Common myeloid progenitor, CD34-positive (primary cell): ENCODE measurements around the gene EFCAB6.
A peak's percentile ranks its signal among the peaks of the same experiment; 100 is the strongest.

Experiments
- CTCF ChIA-PET: fragments of 350-600 bp; sonication (Branson Sonifier 250); formaldehyde crosslinking; loops from one replicate; lab custom pipeline; 2021; ENCODE audit warnings: antibody characterized with exemption; lab: Charles Lee
- POLR2A ChIA-PET: fragments of 350-600 bp; sonication (Branson Sonifier 250); formaldehyde crosslinking; loops from one replicate; lab custom pipeline; 2021; ENCODE audit warnings: antibody characterized with exemption; lab: Charles Lee
- DNase-seq, 3 donors: peaks; one replicate each; pipeline versions ENCODE4 v3.0.0 to v3.0.0-alpha.2; 2013
- H3K27ac ChIP-seq, 2 experiments: 1 replicate in 1 of 2; 2 replicates in 1 of 2; pipeline ENCODE4 v1.7.0; 2013; ENCODE audit warnings: inconsistent platforms in 2 of 2, low read length in 2 of 2, mild to moderate bottlenecking in 2 of 2, low read depth in 1 of 2, moderate library complexity in 1 of 2; ENCODE audit not compliant: severe bottlenecking in 2 of 2, insufficient read depth in 1 of 2, poor library complexity in 1 of 2
- H3K27me3 ChIP-seq, 5 experiments: replicated peaks in 2 of 5; 1 replicate in 3 of 5; 2 replicates in 2 of 5; pipeline versions ENCODE4 v1.6.1 to v1.7.0; 2013; ENCODE audit warnings: low read length in 4 of 5, mild to moderate bottlenecking in 2 of 5, moderate library complexity in 2 of 5, inconsistent platforms in 1 of 5; ENCODE audit not compliant: insufficient read depth in 5 of 5, control insufficient read depth in 4 of 5
- H3K36me3 ChIP-seq, 4 experiments: 1 replicate in 2 of 4; 2 replicates in 2 of 4; pipeline versions ENCODE4 v1.6.1 to v1.7.0; 2013; ENCODE audit warnings: low read length in 3 of 4, control low read depth in 1 of 4, mild to moderate bottlenecking in 1 of 4; ENCODE audit not compliant: control insufficient read depth in 4 of 4, insufficient read depth in 4 of 4
- H3K4me1 ChIP-seq, 4 experiments: 1 replicate in 3 of 4; 2 replicates in 1 of 4; pipeline versions ENCODE4 v1.6.1 to v1.7.1; 2013; ENCODE audit warnings: low read length in 3 of 4, mild to moderate bottlenecking in 3 of 4, control low read depth in 1 of 4, inconsistent platforms in 1 of 4, moderate library complexity in 1 of 4; ENCODE audit not compliant: control insufficient read depth in 4 of 4, insufficient read depth in 4 of 4; ENCODE audit errors: control extremely low read depth in 1 of 4
- H3K4me3 ChIP-seq, 7 experiments: 1 replicate in 4 of 7; 2 replicates in 3 of 7; pipeline versions ENCODE4 v1.5.1 to v1.7.0; 2013; ENCODE audit warnings: mild to moderate bottlenecking in 7 of 7, low read length in 6 of 7, moderate library complexity in 6 of 7, inconsistent platforms in 2 of 7, low read depth in 2 of 7, control low read depth in 1 of 7; ENCODE audit not compliant: insufficient read depth in 4 of 7, control insufficient read depth in 1 of 7; ENCODE audit errors: extremely low read depth in 1 of 7
- H3K9me3 ChIP-seq, 5 experiments: 1 replicate in 4 of 5; 2 replicates in 1 of 5; pipeline versions ENCODE4 v1.6.1 to v1.7.1; 2013; ENCODE audit warnings: low read length in 4 of 5, mild to moderate bottlenecking in 2 of 5, inconsistent platforms in 1 of 5, low read depth in 1 of 5, moderate library complexity in 1 of 5; ENCODE audit not compliant: control insufficient read depth in 4 of 5, insufficient read depth in 2 of 5; ENCODE audit errors: control extremely low read depth in 1 of 5
- WGBS: methylation state at CpG from one replicate; pipeline ENCODE4 v1.1.5; 2013; ENCODE audit not compliant: insufficient coverage; 5-methylcytosine and 5-hydroxymethylcytosine counted together

Gene EFCAB6

GRCh38 chr22:43802897-43803495 is 9.1 kb downstream of the EFCAB6 start:
- no peak overlapping the region for H3K4me3 ChIP-seq
- no peaks in the 10 kb centered on the region for H3K4me1 ChIP-seq
- no peak for DNase-seq
- H3K27ac ChIP-seq = no peak overlapping the region
- ChIA-PET CTCF (no interaction called here), POLR2A (interaction anchor here (1.0 kb wide), 1 partner anchor 9 kb away, joined by 3 read pairs; the partner anchor contains the start of gene EFCAB6)
- no peaks in the 10 kb centered on the region for H3K36me3 ChIP-seq
- H3K9me3 ChIP-seq = peaks cover 0 to 16% (median 5%) of the 10 kb centered on the region in 5 experiments
- H3K27me3 ChIP-seq = peaks cover 0 to 2% (median 0%) of the 10 kb centered on the region in 5 experiments
- WGBS = 75% methylated on average over 3 of the region's 5 CpGs

- ChIA-PET CTCF (no interaction called here), POLR2A (no interaction called here)
- Histone ChIP-seq H3K36me3 (no peaks in the 10 kb centered on the region), H3K27ac (no peak overlapping the region), H3K4me3 (no peak overlapping the region), H3K27me3 (peaks cover 0 to 2% (median 0%) of the 10 kb centered on the region in 5 experiments), H3K4me1 (no peaks in the 10 kb centered on the region), H3K9me3 (peaks cover 0 to 16% (median 5%) of the 10 kb centered on the region in 5 experiments)
- WGBS = no CpG with 5 or more reads among the region's 1 CpG
- DNase-seq = no peak
Measured at GRCh38 chr22:43800970-43801369, 11.1 kb downstream of the EFCAB6 start.

- Histone ChIP-seq H3K27me3 (peaks cover 0 to 5% (median 0%) of the 10 kb centered on the region in 5 experiments), H3K4me3 (no peak overlapping the region), H3K9me3 (peaks cover 0 to 16% (median 5%) of the 10 kb centered on the region in 5 experiments), H3K4me1 (no peaks in the 10 kb centered on the region), H3K27ac (no peak overlapping the region), H3K36me3 (no peaks in the 10 kb centered on the region)
- ChIA-PET CTCF (no interaction called here), POLR2A (no interaction called here)
- WGBS = 96% methylated on average over 3 of the region's 5 CpGs
- no peak for DNase-seq
Measured at GRCh38 chr22:43798492-43798891, 13.6 kb downstream of the EFCAB6 start.

- Histone ChIP-seq H3K36me3 (no peaks in the 10 kb centered on the region), H3K4me3 (no peak overlapping the region), H3K9me3 (peaks cover 0 to 12% (median 4%) of the 10 kb centered on the region in 5 experiments), H3K4me1 (no peaks in the 10 kb centered on the region), H3K27me3 (peaks cover 0 to 5% (median 0%) of the 10 kb centered on the region in 5 experiments), H3K27ac (no peak overlapping the region)
- 95% methylated on average over 8 of the region's 8 CpGs for WGBS
- POLR2A ChIA-PET = no interaction called here
- no peak for DNase-seq
- CTCF ChIA-PET = interaction anchor here (1.4 kb wide), 1 partner anchor 16 kb away, joined by 3 read pairs; no protein-coding TSS in a partner anchor
Measured at GRCh38 chr22:43796567-43796966, 15.5 kb downstream of the EFCAB6 start.

GRCh38 chr22:43795320-43795719 is 16.8 kb downstream of the EFCAB6 start:
- no peaks in the 10 kb centered on the region for H3K36me3 ChIP-seq
- POLR2A ChIA-PET = no interaction called here
- H3K4me1 ChIP-seq = no peaks in the 10 kb centered on the region
- H3K9me3 ChIP-seq = peaks cover 0 to 5% (median 2%) of the 10 kb centered on the region in 5 experiments
- WGBS = 94% methylated on average over 5 of the region's 7 CpGs
- CTCF ChIA-PET = interaction anchor here (1.0 kb wide), 1 partner anchor 9 kb away, joined by 3 read pairs; no protein-coding TSS in a partner anchor
- no peak overlapping the region for H3K27ac ChIP-seq
- peaks cover 0 to 5% (median 0%) of the 10 kb centered on the region in 5 experiments for H3K27me3 ChIP-seq
- no peak overlapping the region for H3K4me3 ChIP-seq
- DNase-seq = no peak

GRCh38 chr22:43792905-43793304 is 19.2 kb downstream of the EFCAB6 start:
- POLR2A ChIA-PET = no interaction called here
- no peaks in the 10 kb centered on the region for H3K9me3 ChIP-seq
- H3K4me3 ChIP-seq = no peak overlapping the region
- WGBS = 78% methylated on average over 3 of the region's 5 CpGs
- no peaks in the 10 kb centered on the region for H3K36me3 ChIP-seq
- no peak overlapping the region for H3K27ac ChIP-seq
- peaks cover 0 to 5% (median 0%) of the 10 kb centered on the region in 5 experiments for H3K27me3 ChIP-seq
- no peak for DNase-seq
- no peaks in the 10 kb centered on the region for H3K4me1 ChIP-seq
- CTCF ChIA-PET = no interaction called here

GRCh38 chr22:43789452-43789851 is 22.7 kb downstream of the EFCAB6 start:
- Histone ChIP-seq H3K27ac (no peak overlapping the region), H3K4me1 (no peaks in the 10 kb centered on the region), H3K36me3 (no peaks in the 10 kb centered on the region), H3K27me3 (peaks cover 0 to 5% (median 0%) of the 10 kb centered on the region in 5 experiments), H3K4me3 (no peak overlapping the region), H3K9me3 (no peaks in the 10 kb centered on the region)
- ChIA-PET POLR2A (no interaction called here), CTCF (no interaction called here)
- peak in 1 of 3 donors; percentile 6 for DNase-seq
- WGBS = 96% methylated on average over 6 of the region's 7 CpGs
